GM18951 (cell line): ENCODE results near the gene RARA.

Experiments
- POLR2A ChIP-seq: IDR thresholded peaks from 4 replicates; pipeline ENCODE4 v1.6.1; 2011; ENCODE audit warnings: mild to moderate bottlenecking; ENCODE audit not compliant: insufficient read length, insufficient read depth; ENCODE audit errors: extremely low read depth
- in situ Hi-C: fragments of 300-500 bp; cut with MboI; formaldehyde crosslinking; loops from one replicate; pipeline ENCODE4 v1.12.0; 2022; ENCODE audit warnings: low sequenced_read_pairs, mixed read lengths, inconsistent platforms; ENCODE audit not compliant: unreplicated experiment

The RARA gene

GRCh38 chr17:40309031-40309948 lies at the start of gene RARA:
Gene RARA, plus strand, starts transcription at chr17:40309180. Its CDS starts 22,039 bp downstream, at chr17:40331219.
- in situ Hi-C loops = no loop called here
- no peak for TF ChIP-seq POLR2A

- in situ Hi-C loops = no loop called here
Measured at GRCh38 chr17:40259505-40259904, 49.5 kb upstream of the RARA start.

GRCh38 chr17:40260528-40260927 lies 48.5 kb upstream of the RARA start:
- in situ Hi-C loops = no loop called here
- no peak for TF ChIP-seq POLR2A

More at GRCh38 chr17:40259505-40259904, 49.5 kb upstream of the RARA start:
- TF ChIP-seq POLR2A = no peak

GRCh38 chr17:40264458-40265185 lies 44.4 kb upstream of the RARA start:
- no peak for TF ChIP-seq POLR2A

GRCh38 chr17:40265337-40265736 lies 43.6 kb upstream of the RARA start:
- TF ChIP-seq POLR2A = no peak
- in situ Hi-C loops = no loop called here

More at GRCh38 chr17:40264458-40265185, 44.4 kb upstream of the RARA start:
- in situ Hi-C loops = no loop called here

GRCh38 chr17:40266882-40267281 lies 42.1 kb upstream of the RARA start:
- TF ChIP-seq POLR2A = no peak
- in situ Hi-C loops = no loop called here

GRCh38 chr17:40268141-40268712 lies 40.8 kb upstream of the RARA start:
- in situ Hi-C loops = no loop called here
- TF ChIP-seq POLR2A = no peak

GRCh38 chr17:40278414-40278813 lies 30.6 kb upstream of the RARA start:
- in situ Hi-C loops = no loop called here
- no peak for TF ChIP-seq POLR2A

- in situ Hi-C loops = no loop called here
- TF ChIP-seq POLR2A = no peak
Measured at GRCh38 chr17:40279402-40279801, 29.6 kb upstream of the RARA start.

GRCh38 chr17:40281663-40282062 lies 27.3 kb upstream of the RARA start:
- in situ Hi-C loops = no loop called here
- no peak for TF ChIP-seq POLR2A

GRCh38 chr17:40283662-40284061 lies 25.3 kb upstream of the RARA start:
- TF ChIP-seq POLR2A = no peak
- in situ Hi-C loops = no loop called here

GRCh38 chr17:40284085-40284713 lies 24.8 kb upstream of the RARA start:
- TF ChIP-seq POLR2A = no peak
- in situ Hi-C loops = no loop called here

GRCh38 chr17:40286473-40286872 lies 22.5 kb upstream of the RARA start:
- in situ Hi-C loops = no loop called here
- TF ChIP-seq POLR2A = no peak
